T-helper 2 cell (primary cell): ENCODE measurements around the gene FRMD4A.

Source experiments
- DNase-seq, 5 experiments: peaks; one replicate each; pipeline versions ENCODE4 v3.0.0 to v3.0.0-alpha.2; 2012 to 2022

Gene FRMD4A

GRCh38 chr10:14010101-14010558, 320.6 kb downstream of the FRMD4A start:
- no peak for DNase-seq

GRCh38 chr10:14009371-14010100, 321.2 kb downstream of the FRMD4A start:
- DNase-seq: peak; percentile 19 to 75 (median 56)

GRCh38 chr10:14008740-14009080, 322.0 kb downstream of the FRMD4A start:
- peak in 1 of 5 experiments; percentile 15 for DNase-seq

DNA sequence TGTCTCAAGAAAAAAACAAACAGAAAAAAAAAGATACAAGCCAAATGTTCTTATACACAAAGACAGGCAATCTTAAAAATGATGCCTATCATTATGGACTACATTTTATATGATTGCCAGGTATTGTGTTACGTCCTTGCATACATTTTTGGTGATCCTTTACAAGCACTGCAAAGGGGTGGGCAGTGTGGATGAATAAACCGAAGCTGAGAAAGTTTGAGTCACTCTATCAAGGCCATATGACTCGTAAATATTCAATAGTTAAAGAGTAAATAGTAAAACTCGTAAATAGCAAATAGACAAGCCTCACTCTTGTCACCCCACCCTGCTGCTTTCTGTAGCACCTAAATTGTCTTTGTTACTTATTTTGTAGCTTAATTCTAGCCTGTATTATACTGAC, 326.2 kb downstream of the FRMD4A start:
- DNase-seq: no peak

DNA sequence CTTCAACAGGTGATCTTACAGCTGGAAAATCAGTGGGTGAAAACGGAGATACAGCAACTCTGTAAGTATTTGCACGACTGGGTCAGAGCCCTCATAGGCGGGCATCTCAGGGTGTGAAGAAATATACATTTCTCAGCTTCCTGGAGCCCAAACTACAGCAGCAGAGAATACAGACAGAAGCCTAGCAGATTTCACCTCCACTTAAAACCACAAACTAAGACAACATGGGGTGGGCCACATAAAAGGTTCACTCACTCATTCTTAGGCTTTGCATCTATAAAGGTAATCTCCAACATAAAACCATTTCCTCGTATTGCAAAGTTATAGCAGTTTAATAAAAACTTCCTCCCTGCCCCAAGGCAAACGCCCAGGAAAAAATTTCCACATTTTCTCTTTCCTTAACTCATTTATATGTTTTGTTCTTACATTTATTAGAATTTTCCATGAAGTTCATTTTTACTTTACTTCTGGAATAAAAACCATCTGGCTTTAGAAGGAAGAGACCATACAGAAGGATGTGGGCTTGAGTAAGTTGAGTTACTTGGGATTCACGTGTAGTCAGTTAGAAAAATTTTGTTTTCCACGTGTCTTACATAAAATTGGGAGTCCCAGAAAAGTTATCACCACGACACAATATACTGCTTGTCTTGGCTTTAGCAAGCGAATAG, 327.1 kb downstream of the FRMD4A start:
- peak in 1 of 5 experiments; percentile 11 for DNase-seq

DNA sequence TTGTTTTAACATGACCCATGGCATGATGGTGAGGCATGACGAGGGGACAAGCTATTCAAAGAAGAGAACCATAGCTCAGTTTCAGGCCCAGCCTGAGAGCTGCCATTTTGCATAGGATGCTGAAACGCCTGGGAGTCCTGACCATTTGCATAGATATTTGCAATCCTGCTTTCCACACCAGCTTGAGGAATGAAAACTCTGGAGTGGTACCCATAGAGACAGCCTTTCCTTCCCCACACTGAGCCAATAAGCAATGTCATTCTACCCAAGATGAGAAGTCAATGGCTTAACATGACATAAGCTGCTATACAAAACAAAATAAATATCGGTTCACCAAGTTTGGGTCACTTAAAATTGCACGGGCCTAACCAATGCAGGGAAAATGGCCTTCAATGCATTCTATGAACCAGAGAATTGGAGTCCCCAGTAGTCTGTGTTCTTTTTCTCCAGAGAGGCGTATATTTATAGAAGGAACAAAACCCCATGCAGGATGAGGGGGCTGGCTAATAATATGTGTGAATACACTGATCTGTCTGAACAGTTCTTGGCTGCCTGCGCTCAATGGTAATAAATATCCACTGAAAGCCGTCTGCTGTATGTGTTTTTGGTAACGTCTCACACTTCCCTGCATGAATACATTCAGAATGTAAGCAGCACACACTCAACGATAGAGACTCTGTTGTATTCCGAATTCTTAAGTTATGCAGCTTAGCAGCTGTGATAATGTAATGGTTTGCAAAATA, 329.3 kb downstream of the FRMD4A start:
- DNase-seq: no peak

DNA sequence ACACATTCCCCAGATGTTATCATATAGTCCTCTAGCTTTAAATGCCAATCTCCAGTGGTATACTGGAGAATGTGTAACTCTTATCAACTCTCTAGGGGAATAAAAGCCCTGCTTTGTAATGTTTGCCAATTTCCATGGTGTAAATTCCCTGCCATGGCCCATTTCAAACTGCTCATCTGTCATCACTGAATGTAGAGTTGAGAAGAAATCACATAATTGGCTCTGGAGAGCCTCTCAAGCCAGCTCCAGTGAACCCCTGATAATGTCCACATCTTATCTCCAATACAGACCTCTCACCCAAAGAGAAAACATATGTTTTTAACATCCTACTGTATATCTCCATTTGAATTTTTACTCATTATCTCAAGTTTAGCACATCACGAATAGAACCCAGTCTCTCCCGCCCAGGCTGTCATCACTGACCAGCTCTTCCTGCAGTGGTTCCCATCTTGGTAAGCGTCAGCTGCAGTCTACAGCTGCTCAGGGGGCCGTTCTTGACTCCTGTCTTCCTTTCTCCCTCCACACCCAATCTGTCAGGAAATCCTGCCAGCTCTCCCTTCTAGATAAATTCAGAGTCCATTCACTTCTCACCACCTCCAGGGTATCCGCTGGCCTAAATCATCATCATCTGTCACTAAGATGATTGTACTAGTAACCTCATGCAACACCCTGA, 332.4 kb downstream of the FRMD4A start:
- no peak for DNase-seq

GRCh38 chr10:13997650-13998049, 333.1 kb downstream of the FRMD4A start:
- no peak for DNase-seq

GRCh38 chr10:13994932-13995331, 335.8 kb downstream of the FRMD4A start:
- no peak for DNase-seq

DNA sequence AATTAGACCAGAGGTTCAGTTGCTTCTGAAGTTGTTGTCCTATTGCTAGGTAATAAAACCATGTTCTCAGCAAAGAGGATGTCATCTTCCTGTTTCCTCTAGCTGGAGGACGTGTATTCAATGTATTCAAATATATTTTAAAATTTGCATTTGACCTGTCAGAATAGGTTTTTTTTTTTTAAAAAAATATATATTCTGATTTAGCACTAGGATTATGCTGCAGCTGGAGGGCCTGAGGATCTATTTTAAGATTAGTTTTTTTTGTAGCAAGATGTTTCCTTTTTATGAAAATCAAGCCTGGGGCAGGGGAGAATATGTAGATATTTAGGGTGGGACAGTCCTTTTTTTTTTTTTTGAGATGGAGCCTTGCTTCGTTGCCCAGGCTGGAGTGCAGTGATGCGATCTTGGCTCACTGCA, 337.0 kb downstream of the FRMD4A start:
- DNase-seq: no peak

DNA sequence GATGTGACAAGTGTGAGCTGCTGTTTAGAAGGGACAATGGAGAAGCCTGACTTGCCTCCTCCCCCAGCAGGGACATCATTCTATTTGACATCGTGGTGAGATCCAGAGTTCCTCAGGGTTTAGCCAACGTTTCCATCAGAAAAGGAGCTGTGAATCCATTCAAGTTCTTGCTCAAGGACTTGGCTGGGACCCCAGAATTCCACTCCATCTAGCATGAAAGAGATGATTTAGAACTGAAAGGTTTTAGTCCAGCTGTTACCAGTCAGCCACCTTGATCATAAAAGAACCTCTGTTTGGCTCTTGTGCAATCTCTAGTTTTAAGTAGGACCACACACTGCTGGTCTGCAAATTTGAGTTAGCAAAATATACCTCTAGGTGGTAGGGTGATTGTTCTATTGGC, 337.6 kb downstream of the FRMD4A start:
- no peak for DNase-seq

GRCh38 chr10:13991353-13991752, 339.4 kb downstream of the FRMD4A start:
- DNase-seq: no peak

DNA sequence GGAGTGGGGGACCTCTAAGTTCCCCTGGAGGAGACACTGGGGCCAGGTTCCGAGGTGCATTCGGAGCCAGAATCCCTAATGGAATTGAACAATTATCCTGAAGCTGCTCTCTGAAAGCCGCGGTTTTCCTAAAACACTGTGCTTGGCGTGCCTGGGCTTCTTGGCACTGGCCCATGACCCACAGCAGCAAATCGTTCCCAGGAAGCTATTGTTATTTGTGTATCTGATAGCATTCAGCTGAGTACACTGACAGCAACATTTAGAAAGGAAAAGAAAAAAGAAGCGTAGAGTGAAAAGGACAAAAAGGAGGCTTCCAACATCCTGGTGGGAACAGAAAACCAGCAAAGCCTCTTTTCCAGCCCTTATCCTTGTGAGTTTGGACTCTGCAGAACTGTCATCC, 339.8 kb downstream of the FRMD4A start:
- DNase-seq: no peak

DNA sequence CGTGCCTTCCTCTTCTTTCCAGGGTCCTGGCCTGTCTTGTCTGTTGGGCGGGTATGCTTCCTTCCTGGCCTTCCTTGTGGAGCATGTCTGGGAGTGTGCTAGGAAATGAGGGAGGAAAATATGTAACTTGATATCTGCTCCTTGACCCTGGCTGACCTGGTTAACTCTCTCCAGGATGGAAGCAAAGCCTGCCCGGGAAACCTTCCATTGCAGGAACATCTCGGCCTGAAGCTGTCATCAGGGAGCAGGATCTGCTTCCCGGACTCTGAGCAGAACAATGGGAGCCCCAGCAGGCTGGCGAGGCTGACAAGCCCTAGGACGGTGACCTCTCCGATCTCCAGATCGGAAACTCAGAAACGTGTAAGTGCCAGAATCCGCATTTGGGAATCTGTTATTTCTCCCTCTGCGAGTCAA, 340.3 kb downstream of the FRMD4A start:
- no peak for DNase-seq

GRCh38 chr10:13989616-13990015, 341.1 kb downstream of the FRMD4A start:
- DNase-seq: no peak

DNA sequence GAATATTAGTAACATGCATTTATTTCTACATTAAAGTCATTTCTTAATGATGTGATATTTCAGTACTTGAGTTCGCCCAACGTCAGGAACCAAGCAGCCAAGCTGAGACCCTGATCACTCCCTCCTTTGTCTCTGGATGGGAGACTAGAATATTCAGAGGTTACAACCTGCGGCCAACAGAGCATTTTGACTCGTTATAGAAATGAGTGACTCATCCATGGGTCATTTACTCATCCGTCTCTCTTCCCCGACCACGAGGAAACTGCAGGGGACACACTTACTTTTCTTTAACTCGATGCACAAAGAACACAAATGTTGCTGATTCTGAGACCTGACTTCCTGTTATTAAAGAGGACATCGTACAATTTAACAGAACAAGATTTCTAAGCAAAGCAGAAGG, 343.3 kb downstream of the FRMD4A start:
- no peak for DNase-seq

DNA sequence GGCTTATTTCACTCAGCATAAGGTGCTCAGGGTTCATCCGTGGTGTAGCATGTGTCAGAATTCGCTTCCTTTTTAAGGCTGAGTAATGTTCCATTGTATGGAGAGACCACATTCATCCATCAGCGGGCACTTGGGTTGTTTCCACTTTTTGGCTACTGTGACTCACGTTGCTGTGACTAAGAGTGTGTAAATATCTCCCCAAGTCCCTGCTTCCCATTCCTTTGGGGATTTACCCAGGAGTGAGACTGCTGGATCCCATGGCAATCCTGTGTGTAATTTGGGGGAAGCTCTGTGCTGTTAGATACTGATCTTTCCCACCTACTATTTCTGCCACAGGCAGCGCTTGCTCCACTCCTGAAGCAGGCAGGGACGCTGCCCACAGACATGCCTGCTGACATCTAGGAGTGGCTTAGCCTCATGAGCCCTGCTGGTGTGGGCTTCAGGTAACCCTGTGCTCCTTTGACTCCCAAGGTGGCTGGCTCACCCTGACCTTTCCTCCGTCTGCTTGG, 346.0 kb downstream of the FRMD4A start:
- no peak for DNase-seq

- no peak for DNase-seq
Observed at GRCh38 chr10:13983035-13983434, 347.7 kb downstream of the FRMD4A start.

- no peak for DNase-seq
Observed at GRCh38 chr10:13978533-13979115, 352.1 kb downstream of the FRMD4A start.

GRCh38 chr10:13977861-13978532, 352.7 kb downstream of the FRMD4A start:
- DNase-seq: no peak

DNA sequence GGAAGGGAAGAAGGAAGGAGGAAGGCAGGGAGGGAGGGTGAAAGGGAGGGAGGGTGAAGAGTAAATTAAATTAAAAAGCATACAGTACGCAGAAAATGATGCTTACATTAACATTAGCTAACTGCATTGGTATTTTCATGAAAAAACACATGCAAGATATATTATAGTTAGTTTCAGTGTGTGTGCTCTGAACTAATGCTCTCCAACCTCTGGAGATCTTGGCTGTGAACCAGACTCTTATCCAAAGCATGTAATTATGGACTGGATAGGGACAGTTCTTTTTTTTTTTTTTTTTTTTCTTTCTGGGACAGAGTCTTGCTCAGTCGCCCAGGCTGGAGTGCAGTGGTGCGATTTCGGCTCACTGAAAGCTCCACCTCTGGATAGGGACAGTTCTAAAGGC, 357.0 kb downstream of the FRMD4A start:
- no peak for DNase-seq

DNA sequence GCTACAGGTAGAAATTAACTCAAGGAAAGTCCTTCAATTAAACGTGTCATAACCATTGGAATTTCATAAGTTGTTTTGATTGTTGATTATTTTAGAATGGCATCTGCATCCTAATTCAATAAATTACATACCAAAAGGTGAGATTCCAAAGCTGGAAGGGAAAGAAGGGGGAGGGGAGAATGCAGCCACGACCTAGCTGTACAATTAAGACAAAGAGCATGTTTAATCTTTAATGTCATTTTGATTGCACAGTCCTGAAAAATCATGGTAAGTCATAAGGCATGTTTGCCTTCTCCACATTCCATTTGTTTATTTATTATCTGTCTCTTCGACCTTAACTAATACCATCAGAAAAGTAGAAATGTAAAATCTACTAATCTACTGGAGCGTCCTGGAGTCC, 358.1 kb downstream of the FRMD4A start:
- DNase-seq: no peak
